Measurements from ENCODE around the gene IL22RA1. TPM values are rescaled to one million over a fixed set of nuclear protein-coding genes. Genes with fewer than 3 reads are reported as not detected.

The IL22RA1 gene
- total and polyA plus RNA-seq, 2 of the 8 experiments (the other 6 are each of a cell fraction or from before 2014, with no cell fraction given): 0.17 to 0.32 TPM

DNA sequence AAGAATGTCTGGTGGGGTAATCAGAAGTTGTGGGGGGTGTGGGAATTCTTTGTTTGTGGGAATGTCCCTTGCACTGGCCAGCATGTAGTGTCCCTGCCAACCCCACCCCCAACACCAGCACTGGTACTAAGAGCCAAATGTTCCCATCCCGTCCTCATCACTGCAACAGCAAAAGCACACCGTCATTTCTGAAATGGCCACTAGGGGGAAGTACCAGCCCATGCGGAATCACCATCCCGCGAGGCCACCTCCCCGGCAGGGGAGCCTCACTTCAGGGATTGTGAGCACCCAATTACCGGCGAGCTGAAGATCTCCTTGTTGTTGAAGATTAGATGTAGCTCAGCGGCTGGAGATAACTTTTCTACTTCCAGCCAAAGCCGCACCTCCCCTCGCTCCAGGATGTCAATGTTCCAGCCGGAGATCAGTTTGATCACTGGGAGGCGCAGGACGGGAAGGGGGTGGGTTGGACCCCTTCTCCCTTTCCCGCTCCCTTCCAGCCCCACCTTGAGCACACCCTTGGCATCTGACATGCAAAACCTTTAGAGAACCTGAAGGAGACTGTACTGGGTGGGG, 72.0 kb downstream of the IL22RA1 start (continued):
- TF ChIP-seq, protein P1, sequence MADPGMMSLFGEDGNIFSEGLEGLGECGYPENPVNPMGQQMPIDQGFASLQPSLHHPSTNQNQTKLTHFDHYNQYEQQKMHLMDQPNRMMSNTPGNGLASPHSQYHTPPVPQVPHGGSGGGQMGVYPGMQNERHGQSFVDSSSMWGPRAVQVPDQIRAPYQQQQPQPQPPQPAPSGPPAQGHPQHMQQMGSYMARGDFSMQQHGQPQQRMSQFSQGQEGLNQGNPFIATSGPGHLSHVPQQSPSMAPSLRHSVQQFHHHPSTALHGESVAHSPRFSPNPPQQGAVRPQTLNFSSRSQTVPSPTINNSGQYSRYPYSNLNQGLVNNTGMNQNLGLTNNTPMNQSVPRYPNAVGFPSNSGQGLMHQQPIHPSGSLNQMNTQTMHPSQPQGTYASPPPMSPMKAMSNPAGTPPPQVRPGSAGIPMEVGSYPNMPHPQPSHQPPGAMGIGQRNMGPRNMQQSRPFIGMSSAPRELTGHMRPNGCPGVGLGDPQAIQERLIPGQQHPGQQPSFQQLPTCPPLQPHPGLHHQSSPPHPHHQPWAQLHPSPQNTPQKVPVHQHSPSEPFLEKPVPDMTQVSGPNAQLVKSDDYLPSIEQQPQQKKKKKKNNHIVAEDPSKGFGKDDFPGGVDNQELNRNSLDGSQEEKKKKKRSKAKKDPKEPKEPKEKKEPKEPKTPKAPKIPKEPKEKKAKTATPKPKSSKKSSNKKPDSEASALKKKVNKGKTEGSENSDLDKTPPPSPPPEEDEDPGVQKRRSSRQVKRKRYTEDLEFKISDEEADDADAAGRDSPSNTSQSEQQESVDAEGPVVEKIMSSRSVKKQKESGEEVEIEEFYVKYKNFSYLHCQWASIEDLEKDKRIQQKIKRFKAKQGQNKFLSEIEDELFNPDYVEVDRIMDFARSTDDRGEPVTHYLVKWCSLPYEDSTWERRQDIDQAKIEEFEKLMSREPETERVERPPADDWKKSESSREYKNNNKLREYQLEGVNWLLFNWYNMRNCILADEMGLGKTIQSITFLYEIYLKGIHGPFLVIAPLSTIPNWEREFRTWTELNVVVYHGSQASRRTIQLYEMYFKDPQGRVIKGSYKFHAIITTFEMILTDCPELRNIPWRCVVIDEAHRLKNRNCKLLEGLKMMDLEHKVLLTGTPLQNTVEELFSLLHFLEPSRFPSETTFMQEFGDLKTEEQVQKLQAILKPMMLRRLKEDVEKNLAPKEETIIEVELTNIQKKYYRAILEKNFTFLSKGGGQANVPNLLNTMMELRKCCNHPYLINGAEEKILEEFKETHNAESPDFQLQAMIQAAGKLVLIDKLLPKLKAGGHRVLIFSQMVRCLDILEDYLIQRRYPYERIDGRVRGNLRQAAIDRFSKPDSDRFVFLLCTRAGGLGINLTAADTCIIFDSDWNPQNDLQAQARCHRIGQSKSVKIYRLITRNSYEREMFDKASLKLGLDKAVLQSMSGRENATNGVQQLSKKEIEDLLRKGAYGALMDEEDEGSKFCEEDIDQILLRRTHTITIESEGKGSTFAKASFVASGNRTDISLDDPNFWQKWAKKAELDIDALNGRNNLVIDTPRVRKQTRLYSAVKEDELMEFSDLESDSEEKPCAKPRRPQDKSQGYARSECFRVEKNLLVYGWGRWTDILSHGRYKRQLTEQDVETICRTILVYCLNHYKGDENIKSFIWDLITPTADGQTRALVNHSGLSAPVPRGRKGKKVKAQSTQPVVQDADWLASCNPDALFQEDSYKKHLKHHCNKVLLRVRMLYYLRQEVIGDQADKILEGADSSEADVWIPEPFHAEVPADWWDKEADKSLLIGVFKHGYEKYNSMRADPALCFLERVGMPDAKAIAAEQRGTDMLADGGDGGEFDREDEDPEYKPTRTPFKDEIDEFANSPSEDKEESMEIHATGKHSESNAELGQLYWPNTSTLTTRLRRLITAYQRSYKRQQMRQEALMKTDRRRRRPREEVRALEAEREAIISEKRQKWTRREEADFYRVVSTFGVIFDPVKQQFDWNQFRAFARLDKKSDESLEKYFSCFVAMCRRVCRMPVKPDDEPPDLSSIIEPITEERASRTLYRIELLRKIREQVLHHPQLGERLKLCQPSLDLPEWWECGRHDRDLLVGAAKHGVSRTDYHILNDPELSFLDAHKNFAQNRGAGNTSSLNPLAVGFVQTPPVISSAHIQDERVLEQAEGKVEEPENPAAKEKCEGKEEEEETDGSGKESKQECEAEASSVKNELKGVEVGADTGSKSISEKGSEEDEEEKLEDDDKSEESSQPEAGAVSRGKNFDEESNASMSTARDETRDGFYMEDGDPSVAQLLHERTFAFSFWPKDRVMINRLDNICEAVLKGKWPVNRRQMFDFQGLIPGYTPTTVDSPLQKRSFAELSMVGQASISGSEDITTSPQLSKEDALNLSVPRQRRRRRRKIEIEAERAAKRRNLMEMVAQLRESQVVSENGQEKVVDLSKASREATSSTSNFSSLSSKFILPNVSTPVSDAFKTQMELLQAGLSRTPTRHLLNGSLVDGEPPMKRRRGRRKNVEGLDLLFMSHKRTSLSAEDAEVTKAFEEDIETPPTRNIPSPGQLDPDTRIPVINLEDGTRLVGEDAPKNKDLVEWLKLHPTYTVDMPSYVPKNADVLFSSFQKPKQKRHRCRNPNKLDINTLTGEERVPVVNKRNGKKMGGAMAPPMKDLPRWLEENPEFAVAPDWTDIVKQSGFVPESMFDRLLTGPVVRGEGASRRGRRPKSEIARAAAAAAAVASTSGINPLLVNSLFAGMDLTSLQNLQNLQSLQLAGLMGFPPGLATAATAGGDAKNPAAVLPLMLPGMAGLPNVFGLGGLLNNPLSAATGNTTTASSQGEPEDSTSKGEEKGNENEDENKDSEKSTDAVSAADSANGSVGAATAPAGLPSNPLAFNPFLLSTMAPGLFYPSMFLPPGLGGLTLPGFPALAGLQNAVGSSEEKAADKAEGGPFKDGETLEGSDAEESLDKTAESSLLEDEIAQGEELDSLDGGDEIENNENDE (IDR thresholded peaks at IDR 0.05; ENCODE audit: insufficient replicate concordance, low read length): no peak
- TF ChIP-seq, protein P2, sequence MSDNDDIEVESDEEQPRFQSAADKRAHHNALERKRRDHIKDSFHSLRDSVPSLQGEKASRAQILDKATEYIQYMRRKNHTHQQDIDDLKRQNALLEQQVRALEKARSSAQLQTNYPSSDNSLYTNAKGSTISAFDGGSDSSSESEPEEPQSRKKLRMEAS (IDR thresholded peaks at IDR 0.05): peak; percentile 71
- TF ChIP-seq RXRA (IDR thresholded peaks at IDR 0.05; ENCODE audit: insufficient read depth, low read depth, low read length): no peak
- no peak for TF ChIP-seq CHD1 (IDR thresholded peaks at IDR 0.05; ENCODE audit: low read depth, low read length)
- 0 out of 2 replicates have a peak, but pooled peaks have one; percentile 34 for TF ChIP-seq JUND (IDR thresholded peaks at IDR 0.05; ENCODE audit: low read length)
- no peak for TF ChIP-seq FOSL1 (IDR thresholded peaks at IDR 0.05; ENCODE audit: insufficient read depth, low read depth, low read length)
- TF ChIP-seq TAF1 (IDR thresholded peaks at IDR 0.05; ENCODE audit: low read depth, low read length): no peak
- TF ChIP-seq PHF8 (conservative IDR thresholded peaks at IDR 0.05; ENCODE audit: low read depth, low read length): no peak
- peak; percentile 86 to 93 for TF ChIP-seq RAD21 (IDR thresholded peaks at IDR 0.05 in 1 of 2, conservative IDR thresholded peaks at IDR 0.05 in 1 of 2; ENCODE audit: low read depth in 2 of 2, low read length in 2 of 2)
- TF ChIP-seq CBX5 (IDR thresholded peaks at IDR 0.05; ENCODE audit: low read depth, low read length): no peak
